GM21381 (cell line): ENCODE measurements around the gene CFDP1.
A peak's percentile ranks its signal among the peaks of the same experiment; 100 is the strongest.

ENCODE experiments used
- ATAC-seq: cut with Tn5 transposase; IDR thresholded peaks from one replicate; pipeline ENCODE4 v1.9.1; 2021; ENCODE audit warnings: mild to moderate bottlenecking, moderate library complexity; ENCODE audit not compliant: unreplicated experiment

The CFDP1 gene

DNA sequence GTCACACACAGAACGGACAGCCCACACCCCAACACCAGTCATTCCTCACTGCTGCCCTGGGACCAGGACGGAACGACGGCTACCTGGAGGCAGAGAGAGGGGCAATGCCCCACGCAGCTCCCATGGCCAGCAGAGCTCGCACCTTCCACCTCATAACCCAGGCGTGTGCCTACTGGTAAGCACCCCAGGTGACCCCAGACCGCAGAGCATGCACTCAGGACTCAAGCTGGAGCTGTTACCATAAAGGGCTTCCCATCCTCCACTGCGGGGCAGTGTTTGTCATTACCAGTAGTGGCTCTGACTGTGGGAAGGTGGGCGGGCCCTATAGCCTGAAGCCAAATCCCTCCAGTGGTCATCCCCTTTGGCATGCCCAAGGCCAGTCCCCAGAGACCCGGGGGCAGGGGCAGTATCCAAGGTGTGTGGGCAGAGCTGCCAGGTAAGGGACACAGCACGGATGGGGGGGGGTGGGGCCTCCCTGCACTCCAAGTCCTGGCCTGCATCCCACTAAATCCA lies 177.2 kb downstream of the CFDP1 start:
- ATAC-seq: no peak

DNA sequence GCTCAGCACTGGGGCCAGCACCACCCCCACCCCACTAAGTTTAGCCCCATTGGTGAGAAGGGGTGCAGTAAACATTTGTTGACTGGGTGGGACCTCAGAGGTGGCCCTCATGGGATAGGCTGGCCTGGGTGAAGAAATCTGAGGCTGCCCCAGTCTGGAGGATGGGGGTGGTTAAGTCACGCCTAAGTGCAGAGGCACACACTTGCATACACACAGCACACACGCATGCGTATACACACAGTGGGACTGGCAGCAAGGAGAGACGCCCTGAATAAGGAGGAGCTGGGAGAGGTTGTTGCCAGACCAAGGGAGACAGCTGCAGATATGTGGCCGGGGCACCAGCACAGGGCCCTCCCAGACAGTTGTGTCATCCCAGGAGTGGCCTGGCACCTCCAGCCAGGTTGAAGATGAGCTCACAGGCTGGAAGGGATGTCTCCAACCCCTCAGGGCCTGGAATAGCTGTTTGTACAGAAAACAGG lies 178.9 kb downstream of the CFDP1 start:
- ATAC-seq: no peak

DNA sequence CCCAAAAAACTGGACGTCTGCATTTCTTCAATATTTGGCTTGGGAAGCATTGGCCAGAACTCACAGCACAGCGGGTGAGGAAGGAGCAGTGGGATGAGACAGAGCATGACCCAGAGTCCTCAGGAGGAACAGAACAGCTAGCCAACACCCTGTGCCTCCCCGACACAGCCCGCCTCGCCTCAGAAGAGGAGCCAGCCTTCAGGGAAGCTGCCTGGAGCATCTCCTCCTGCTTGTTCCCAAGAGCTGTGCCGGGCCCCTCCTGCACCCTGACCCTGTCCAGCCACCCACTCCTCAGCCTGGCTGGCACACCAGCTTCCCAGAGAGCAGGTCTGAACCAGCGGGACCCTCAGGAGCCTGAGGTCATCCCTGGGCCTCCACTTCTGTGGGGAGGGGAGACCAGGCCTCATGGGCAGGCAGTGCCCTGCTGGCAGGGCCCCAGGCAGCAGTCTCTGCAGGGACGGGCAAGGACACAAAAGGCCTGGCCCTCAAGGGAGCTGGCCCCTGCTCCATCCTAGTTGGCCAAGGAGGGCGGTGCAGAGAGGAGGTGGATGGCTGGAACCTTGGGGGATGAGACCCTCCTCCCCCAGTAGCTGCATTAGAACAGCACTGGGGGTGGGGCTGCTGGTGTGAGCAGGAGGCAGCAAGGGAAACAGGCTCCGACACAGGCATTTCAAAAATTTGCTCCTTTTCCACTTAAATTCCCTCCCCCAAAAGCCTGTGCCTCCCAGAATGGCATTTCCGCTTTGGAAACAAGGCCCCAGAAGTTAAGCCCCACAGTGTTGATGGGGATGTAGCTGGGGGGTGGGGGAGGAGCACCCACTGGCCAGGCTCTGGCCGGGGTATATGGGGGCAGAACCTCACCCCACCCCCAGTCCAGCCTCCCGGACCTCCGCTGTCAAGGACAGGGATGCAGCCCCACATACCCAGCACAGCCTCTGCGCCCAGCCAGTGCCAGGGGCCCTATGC lies 180.1 kb downstream of the CFDP1 start:
- ATAC-seq: no peak

DNA sequence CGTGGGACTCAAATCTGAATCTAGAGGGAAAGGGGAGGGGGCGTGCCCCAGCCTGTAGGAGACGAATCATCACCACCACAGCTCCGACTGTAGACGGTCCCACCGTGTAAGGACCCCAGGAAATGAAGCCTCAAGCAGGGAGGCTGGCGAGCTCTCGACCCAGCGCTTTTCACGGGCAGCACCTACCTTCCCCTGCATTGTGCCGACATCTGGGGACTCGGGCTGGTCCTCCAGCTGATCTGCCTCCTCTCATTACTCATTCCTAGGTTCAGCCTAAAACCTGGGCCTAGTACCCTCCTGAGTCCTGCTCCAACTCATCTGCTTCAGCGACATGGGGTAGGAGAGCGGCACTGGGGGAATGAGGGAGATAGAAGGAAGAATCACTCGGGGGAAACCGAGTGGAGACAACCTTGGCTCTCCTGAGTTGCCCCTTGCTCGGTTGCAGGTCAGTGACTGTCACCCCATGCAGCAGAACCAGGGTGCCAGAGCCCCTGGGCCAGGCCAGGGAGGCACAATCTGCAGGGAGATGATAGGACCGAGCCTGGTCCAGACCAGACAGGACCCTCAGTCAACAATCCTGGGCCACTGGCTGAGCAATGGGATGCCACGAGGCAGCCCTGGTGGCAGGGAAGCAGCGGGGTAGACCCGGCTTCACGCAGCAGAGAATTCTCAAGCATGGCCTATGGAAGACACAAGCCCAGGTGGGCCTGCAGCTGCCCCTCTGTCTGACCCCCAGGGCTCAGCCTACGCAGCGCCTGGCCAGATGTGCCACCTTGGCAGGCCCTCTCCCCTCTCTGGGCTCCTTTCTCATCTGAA lies 181.0 kb downstream of the CFDP1 start:
- no peak for ATAC-seq

DNA sequence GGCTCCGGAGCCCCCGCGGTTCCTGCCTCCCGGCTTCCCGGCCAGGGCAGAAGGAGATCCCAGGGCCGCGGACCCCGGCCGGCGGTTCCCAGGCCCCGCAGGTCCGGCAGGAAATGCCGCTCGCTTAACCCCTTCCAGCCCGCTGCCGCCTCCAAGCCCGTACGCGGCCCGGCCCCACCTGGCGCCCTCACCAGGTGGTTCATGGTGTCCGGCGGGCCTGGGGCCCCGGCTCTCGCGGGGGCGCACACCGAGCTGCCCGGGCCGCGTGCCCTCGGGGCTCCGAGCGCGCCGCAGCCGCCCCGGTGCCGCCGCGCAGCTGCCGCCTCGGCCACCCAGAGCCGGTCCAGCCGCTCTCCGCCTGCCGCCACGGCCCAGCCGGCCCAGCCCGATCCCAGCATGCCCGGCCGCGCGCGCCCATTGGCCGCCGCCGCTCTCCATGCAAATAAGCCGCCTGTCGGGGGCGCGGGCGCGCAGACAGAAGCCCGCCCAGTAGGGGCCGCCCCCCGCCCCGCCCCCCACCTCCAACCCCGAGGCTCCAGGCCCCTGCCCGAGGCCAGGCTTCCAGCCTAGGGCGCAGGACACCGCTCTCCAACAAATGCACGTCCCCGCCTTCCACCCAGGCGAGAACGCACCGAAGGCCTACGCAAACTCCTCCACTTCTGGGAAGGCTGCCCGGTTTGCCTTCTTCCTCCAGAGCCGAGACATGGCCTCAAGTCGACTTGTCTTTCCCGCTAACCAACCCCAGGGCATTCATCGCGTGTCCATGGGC lies 181.8 kb downstream of the CFDP1 start, which contains the start of gene BCAR1:
Gene BCAR1 (minus strand): TSS at position 345 of the 769 bp plus-strand sequence. CDS start 142 bp downstream, at position 203.
- peak; percentile 76 for ATAC-seq

DNA sequence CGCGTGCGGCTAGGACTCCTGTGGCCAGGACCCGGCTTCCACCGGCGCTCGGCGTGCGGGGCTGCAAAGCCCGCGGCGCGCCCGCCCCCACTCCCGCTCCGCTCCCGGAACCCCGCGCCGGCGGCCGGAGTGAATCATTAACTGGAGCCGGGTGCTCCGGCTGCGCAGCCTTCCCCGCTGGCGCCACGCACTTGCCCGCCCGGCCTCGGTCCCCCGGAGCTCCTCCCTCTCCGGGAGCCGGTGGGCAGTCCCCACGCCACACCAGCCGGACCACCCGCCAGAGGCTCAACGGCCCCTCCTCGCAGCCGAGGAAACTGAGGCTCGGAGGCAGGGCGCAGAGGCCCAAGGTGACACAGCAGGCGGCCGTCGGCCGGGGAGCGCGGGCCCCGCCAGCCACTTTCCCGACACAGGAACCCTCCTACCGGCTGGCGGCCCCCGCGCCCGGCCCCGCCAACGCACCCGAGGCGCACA lies 182.5 kb downstream of the CFDP1 start:
- peak; percentile 38 for ATAC-seq

DNA sequence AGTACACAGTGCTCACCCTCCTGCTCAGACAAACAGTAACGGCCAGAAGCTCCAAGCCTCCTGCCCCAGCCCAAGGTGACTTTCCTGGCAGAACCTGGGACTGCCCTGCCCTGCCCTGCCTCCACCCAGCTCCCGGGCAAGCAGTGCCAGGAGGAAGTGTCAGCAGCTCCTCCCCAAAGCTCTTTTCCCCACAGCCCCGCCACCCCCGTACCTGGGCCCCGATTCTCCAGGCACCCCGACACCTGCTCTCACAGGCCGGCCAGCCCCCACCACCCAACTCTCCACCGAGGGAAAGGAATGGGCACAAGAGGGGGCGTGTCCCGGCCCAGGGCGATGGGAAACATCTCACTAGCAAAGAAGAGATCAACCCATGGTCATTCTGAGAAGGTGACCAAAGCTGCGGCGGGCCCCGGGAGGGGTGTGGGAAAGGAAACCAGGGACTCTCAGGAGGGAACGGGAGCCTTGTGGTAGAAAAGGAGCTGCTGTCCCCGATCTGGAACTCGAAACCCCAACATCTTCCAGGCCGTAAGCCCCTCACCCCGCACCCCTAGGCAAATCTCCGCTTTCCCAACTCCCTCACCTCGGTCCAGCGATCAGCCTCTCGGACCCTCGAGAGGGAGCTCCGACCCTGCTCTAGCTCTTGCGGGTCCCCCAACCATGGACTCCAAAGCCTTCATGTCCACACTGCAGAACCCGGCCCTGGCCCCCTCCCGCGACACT lies 183.1 kb downstream of the CFDP1 start:
- no peak for ATAC-seq

DNA sequence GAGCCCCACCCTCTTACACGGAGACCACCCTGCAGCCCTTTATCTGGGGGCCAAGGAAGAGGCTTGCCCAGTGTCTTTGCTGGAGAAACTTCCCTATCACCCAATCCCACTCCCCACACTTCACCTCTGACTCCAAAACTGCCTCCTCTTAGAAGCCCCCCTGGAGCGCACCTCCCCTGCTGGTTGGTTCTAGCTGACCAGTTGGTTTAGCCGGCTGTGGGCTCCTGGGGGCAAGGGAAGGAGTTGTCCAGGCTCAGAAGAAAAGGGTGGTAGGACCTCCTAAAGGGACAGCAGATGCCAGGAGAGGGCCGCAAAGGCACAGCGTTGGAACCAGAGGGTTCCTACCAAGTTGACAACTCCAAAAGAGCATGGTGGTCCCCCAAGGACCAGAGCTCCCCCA lies 183.9 kb downstream of the CFDP1 start:
- ATAC-seq: no peak

DNA sequence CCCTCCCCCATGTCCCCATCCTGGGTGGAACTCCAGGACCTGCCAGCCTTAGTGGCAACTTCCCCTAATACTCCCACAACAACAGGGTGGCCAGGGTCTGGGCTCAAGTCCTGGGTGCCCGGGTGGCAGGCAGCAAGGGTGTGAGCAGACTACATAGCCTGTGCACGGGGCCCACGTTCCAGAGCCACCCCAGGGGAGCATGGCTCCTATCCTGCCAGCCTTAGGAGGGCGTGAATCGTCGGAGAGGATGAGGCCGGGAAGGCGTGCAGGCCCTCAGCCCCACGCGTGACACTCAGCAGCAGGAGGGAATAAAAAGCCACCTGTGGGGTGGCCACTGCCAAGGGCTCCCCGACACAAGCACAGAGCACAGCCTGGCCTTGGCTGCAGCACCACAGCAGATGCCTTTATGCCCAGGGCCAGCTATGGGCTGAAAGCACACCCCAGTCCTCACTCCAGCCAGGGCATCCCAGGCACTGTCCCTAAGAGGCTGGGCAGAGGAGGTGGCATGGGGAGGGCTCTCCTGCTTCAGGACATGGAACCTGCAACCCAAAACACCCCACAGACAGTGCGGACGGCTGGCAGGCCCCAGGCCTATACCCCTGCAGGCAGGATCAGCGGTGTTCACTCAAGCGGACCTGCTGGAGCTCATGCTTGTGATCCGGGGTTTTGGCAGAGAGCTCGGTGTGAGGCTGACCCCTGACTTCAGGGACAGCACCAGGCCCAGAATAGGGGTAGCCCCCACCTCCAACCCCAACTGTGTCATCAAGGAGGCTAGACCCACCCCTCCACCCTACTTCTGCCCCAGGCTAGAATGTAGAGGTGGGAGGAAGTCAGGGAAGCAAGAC lies 184.5 kb downstream of the CFDP1 start:
- ATAC-seq: no peak

DNA sequence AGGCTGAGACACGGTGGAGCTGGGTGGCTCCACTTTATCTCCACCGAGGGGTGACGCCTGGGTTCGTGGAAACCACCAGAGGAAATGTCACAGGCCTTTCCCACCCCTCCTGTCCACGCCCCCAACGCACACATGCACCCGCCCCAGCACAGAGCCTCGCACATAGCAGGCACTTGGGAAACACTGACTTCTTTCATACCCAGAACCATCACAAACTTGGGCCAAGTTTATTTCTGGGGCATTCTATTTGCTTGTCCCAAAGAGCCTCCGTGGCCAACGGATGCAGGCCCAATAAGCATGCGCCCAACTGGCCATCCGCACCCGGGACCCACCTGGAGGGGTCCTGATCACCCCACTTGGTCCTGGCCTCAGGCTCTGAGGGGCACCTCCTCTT lies 185.2 kb downstream of the CFDP1 start:
- ATAC-seq: no peak

DNA sequence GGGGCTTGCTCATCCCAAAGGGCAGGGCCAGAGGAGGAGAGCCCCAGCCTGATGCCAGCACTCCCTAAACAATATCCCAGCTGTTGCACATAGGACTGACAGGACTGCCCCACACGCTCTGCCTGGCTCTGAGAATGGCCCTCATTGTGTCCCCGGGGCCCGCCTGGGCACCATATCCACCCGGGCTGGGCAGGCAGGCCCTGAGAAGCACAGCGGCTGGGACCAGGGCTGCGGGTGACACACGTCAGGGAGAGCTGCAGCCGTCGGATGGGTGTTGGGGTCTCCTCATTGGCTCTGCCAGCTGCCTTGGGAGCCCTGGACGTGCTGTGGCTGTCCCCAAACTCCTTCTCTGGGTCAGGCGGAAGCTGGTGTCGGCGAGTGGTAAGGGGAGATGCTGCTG lies 186.1 kb downstream of the CFDP1 start:
- no peak for ATAC-seq

DNA sequence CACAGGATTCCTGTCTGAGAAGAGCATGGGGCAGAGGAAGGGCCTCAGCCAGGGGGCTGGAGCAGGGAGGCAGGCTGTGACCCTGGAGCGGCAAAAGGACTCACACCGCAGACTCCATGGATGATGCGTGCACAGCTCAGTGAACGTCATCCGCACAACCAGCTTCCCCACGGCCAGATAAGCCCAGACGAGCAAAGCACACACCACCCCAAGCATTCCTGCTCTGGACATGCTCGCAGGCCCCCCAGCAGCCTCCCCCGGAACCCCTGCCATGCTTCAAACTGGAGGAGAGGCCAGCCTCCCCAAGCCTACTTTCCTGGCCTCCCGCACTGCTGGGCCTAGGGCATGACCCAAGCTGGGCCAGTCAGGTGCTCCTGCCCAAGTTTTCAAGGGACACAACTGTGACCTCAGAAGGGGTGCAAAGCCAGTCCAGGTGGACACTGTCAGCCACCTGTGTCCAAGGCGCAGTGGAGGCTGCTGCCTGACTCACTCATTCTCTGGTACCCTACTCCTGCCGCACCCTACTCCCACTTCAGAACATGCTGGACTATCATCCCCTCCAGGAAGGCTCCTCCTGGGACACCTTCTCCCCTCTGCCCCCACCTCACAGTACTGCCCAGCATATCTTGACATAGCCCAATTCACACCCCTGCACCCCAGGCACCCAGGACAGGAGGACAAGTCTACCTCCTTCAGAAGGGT lies 186.6 kb downstream of the CFDP1 start:
- no peak for ATAC-seq

DNA sequence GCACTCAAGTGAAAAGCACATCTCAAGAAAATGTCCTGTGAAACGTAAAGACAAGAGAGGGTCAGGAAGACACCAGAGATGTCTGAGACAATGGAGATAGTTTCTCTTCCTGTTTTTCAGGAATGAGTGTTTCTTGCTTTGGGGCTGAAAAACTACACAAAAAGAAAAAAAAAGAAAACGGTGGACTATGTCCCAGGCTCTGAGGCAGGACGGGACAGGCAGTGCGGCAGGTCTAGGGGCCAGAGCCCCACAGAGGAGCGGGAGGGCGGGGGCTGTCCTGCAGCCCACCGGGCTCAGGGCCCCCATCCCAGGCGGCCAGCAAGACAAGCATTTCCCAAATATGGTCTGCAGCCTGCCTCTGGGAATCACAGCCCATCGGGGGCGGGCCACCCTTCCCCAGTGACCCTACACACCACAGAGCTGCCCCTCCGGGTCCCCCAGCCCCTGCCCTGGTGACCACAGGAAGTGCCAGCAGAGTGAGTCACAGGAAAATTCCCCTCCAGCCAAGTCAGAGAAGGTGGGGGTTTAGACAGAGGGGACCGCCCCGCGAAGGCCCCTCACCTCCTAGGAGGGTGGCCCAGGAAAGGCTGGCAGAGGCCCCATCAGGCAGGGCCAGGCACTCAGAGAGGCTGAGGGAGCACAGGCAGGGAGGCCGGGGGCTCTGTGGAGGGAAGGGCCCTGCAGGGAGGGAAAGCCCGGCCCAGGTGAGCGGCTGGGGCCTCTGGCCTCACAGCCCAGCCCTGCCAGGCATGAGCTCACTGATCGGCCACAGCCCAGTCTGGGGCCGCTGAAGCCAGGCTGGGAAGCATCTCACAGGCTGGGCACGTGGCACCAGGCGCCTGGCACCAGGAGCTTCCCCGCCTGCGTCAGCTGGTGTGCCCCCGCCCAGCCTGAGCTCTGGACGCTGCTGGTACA lies 188.2 kb downstream of the CFDP1 start:
- ATAC-seq: no peak

DNA sequence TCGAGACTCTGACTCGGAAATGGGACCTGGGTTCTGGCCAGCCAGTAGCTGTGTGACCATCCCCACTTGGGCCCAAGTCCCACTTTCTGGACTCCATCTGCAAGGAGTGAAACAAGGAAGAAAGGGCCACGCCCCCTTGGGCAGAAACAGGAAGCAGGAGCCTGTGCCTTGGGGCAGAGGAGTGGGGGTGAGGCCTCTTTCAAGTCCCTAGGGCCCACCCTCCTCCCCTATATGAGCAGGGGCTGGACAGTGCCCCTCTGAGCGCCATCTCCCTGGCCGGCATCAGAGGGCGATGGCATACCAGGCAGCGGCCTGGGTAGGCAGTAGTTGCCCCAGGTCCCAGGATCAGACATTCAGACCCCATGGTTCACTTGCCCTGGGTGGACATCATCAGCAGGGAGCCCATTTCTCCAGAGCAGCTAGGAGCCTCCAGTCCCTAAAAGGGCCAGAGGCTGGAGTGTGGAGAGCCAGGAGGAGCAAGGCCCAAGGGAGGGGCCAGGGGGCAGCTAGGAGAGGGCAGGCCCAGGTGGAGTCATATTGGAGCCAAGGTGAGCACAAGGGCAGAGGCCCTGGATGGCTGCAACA lies 189.0 kb downstream of the CFDP1 start:
- ATAC-seq: no peak
